ENCODE data around the gene SYNM.

DNA sequence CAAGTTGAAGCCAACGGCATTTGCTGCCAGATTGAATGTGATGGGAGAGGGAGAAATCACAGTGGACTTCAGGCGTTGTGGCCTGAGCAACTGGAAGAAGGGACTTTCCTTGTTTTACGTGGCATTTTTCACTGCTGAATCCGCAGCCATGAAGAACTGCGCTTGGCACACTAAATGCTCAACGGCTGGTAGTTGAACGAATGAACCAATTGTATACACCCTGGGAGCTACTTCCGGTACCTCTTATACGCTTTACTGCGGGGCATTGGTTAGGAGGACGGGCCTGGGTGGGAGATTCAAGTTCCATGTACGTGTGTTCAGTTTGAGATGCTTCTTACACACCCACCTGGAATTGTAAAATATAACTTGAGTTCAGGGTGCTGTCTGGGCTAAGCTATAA, 5.2 kb downstream of the SYNM start:
- TF ChIP-seq CTCF (IDR thresholded peaks at IDR 0.05) (no peak), POLR2AphosphoS5 (IDR thresholded peaks at IDR 0.05) (no peak), EP300 (IDR thresholded peaks at IDR 0.05) (no peak), POLR2A (IDR thresholded peaks at IDR 0.05) (no peak)
